DMS79 (cell line): ENCODE data around the gene TPP1.

Experiments
- DNase-seq: peaks from one replicate; lab custom pipeline; 2025; lab: John Stamatoyannopoulos, UW

The TPP1 gene

DNA sequence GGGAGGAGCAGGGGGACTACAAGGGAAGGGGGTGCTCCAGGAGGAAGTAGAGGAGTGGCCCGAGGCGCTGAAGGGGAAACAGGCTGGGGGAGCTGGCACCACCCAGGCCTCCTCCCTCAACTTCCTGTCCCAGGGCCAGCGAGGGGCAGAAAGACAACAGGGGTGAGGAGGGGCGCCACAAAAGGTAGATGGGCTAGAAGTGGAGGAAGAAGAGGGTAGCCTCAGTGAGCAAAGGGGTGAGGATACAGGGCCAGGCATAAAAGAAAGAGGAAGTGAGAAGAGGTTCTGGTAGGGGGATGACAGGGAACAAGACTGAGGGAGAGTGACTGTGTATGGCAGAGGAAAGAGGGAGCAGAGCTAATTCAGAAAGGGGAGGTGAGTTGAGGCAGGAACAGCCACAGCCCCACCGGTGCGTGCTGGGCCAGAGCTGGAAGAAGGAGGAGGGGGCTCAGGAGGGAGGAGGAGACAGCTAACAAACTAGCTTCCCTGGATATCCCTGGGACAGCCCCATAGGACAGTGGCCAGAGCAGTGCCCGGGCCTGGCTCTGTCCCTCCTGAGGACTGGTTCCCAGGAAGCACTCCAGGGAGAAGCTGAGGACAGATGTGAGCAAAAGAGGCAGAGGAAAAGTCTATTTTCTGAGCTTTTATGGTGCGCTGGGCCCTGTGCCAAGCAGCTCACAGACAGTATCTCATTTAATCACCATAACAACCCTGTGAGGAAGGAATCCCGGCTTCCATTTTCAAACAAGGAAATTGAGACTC is 27.9 kb upstream of the TPP1 start:
- no peak for DNase-seq

DNA sequence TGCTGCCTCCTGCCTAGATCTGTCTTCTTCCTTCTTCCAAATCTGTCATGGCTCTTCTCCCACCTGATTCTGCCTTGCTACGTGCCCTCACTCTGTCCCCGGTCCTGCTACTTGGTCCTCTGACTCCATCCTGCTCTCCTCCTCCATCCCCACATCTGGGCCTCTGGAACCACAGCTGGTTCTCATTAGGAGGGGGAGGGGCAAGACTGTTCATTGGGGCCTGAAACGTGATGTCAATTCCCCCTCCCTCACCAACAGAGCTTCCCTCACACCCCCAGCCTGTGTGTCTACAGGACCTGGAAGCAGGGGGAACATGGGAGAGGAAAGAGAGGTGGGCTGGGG is 27.3 kb upstream of the TPP1 start:
- no peak for DNase-seq

DNA sequence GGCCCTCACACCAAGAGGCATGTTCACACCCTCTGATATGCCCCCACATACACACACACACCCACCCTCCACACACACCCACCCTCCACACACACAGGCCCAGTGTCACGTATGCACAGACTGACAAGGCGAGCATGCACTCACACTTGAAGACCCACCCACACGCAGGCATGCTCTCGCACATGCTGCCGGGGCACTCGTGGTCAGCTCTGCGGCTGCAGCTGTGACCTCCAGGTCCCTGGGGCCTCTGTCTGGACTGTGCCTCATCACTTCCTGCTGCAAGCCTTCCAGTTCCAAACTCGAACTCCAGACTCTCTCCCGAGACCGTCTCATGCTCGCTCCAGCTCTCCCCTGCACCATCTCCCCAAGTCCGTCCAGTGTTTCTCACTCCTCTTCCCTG is 26.8 kb upstream of the TPP1 start:
- no peak for DNase-seq

DNA sequence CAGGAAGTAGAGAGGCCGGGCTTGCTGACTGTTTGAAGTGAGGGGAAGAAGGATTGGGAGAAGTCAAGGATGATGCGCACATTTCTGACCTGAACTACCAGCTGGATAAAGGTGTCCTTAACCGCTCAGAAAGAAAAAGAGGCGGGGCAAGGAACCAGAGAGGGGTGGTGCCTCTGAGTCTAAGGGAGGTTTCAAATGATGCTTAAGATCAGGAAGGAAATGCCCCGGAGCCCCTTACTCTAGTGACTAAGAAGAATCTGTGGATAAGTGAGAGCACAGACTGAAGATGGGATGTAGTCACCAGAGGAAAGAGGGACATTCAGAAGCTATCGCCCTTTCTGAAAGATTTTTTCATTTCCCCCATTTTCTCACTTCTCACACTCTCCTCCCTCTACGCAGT is 23.7 kb upstream of the TPP1 start:
- DNase-seq, result no peak

DNA sequence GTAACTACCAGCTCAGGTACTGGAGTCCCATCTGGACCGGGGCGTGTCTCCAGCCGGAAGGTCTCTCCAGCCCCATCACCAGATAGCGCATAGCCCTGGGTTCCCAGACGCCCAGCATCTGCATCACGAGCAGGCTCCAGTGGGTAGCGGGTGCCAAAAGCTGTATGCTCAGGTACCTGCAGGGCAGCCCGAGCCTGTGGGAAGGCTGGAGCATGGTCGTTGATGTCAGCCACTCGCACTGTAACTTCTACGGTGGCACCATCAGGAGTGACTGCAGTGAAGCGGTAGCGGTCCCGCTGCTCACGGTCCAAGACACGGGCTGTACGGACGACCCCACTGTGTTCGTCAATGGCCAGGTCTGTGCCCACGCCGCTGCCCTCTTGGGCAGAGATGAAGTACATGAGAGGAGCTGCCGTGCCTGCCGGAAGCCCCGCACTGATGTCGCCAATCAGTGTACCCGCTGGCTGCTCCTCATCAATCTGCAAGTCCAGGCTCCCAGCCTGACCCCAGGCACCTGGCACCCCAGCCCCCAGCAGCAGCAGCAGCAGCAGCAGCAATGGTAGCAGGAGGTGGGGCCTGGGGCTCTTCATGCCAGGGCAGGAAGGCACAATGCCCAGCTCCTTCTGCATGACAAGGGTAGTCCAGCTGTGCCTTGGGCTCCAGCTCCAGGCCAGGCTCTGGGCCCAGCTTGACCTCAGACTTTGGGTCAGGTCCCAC is 21.9 kb upstream of the TPP1 start:
- DNase-seq, result no peak

DNA sequence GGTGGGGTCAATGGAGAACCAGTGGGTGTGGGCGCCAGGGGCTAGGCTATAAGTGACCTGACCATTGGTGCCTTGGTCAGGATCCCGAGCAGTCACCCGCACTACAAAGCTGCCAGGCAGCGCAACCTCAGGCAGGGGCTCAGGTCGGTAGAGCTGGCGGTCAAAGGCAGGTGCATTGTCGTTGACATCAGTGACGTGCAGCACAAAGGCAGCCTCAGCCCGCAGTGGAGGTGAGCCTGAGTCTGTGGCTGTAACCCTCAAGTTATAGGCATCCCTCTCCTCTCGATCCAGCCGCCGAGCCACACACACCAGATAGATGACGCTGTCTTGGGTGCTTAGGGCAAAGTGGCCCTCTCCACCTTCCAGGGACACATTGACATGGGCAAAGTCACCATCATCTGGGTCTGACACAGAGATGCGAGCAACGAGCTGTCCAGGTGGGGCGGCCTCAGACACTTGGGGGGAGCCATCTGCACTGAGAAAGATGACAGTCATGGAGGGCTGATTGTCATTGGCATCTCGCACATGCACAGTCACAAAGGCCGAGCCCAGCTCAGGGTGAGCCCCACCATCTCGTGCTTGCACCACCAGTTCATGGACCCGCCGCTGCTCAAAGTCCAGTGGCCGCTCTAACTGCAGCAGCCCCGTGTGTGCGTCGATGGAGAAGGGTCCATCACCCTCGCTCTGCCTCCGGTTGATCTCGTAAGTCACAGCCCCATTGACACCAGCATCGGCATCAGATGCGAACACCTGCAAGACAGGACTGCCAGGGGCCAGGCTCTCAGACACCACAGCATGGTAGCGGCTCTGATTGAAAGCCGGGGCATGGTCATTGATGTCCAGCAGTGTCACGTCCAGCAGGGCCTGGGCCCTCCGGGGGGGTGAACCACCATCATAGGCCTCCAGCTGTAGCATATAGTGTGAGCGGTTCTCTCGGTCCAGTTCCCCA is 21.1 kb upstream of the TPP1 start:
- no peak for DNase-seq

DNA sequence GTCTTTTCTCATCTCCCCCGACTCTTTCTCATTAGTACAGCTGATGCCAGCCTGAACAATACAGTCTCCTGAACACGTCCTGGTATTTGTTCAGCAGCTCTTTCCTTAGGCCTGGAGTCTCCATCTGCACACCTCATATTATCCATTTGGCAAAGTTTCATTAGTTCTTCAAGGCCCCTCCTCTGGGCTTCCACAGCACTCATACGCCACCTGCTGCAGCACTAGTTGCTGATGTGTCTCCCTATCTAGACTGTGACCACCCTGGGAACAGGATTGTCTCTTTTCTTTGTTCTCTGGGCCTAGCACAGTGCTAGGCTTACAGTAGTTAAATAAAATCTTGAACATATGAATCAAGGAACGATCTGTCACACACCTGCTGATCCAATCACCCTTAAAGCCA is 19.2 kb upstream of the TPP1 start:
- no peak for DNase-seq

DNA sequence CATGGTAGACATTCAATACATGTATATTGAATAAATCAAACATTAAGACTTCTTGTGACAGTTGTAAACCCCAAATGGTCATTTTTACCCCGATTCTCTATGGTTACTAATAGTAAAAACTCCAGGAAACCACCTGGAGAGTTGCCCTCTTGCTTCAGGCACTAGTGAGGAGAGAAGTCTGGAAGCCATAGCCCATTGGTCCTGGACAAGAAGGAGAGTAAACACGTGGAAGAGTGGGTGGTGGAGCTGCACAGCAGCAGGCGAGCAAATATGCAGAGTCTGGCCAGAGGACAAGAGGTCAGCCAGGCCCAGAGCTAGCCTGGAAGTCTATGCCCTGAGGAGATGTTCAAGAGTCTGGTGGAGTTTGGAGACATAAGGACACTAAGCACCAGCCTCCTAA is 18.6 kb upstream of the TPP1 start:
- DNase-seq, result no peak

DNA sequence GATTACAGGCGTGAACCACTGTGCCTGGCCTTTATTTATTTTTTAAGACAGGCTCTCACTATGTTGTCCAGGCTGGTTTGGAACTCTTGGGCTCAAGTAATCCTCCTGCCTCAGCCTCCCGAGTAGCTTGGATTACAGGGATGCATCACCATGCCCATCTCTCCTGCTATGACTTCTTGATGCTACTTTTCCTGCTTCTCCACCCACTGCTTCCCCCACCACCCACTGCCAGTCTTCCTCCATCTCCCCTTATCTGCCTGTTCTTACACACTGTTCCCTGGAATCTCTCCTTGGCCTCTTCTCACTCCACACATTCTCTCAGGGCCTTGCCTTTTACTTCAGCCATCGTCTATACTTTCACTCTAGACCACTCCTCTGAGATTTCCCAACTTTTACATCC is 17.3 kb upstream of the TPP1 start:
- DNase-seq, result no peak

DNA sequence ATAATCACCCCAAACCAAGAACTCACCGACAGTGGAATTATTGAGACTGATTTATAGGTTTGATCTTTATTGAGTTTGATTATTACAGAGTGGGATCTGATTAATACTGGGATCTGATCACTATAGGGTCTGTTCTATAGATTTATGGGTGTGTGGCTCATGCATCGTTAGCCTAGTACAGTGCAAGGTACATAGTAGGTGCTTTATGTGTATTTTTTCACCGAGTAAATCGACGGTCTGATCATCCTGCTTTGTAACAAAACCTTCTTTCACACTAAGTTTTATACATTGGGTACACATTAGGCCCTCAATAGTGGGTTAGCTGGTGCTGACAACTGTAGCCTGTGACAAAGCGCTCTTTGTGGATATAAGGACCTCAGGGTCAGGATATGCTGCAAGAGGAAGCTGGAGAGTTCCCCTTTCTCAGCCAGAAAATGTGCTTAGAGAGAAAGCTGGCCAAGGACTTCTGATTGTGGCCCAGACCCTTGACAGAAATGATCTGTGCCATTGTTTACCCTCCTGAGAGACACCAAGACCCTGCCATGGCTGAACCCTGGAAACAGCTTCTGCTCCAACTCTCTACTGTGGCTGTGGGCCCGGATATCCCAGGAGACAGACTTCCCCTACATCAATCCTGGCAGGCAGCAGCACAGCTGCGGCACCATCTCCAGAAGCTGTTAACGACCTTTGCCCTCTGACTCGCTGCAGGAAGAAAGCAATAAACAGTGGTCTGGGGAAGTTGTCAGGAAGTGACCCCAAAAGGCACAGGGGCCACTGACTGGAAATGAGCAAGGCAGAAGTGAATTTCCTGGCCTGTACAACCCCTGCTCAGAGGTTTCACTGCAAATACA is 16.1 kb upstream of the TPP1 start:
- DNase-seq, result no peak

DNA sequence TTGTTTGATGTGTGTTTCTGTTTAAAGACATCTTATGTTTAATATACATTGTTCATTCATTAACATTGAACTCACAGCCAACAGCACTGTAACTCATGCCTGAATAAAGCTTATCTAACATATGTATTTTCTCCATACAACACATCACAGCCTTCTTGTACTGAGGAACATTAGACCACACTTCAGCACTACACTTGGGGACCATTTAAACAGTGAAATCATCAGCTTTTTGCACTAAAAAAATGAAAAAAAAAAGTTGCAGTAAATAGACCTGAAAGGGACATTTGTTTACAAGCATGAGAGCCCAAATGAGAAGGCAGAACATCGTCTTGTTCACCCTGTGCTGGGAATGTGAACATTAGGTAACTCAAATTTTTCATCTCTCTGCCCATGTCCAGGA is 15.3 kb upstream of the TPP1 start:
- no peak for DNase-seq

DNA sequence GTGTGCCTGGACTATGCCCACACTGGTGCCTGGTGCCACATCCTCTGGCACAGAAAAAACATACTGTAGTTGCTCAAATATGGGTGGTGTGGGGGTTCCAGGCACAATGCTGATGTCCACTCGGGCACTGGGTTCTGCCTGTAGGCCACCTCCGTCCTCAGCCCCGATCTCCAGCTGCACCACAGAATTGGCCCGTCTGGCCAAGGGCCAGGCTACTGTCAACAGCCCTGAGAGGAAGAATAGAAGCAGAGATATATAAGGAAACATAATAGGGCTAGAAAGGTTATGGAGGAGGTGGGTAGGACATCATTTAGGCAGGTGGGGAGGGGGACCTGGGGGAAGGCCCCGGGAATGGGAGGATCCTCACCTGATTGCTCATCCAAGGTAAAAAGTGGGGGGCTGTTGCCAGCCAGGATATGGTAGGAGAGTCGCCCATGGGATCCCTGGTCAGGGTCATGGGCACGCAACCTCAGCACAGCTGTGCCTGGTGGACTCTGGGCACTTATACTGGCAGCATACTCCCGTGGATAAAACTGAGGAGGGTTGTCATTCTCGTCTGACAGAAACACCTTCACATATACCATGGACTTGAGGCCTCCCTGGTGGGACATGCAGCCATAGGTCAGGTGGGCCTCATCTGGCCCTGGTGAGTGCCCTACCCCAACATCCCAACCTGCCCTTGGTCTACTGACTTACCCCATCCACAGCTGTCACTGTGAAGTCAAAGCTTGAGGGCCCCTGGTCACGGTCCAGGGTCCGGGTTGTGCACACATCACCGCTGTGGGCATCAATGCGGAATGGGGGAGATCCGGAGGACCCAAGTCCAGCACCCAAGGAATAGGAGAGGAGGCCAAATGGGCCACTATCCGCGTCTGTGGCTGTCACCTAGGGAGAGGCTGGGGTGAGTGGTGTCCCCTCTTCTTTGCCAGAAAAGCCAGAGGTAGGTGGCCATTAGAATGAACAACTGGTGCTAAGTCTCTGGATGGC is 14.5 kb upstream of the TPP1 start:
- DNase-seq, result no peak

DNA sequence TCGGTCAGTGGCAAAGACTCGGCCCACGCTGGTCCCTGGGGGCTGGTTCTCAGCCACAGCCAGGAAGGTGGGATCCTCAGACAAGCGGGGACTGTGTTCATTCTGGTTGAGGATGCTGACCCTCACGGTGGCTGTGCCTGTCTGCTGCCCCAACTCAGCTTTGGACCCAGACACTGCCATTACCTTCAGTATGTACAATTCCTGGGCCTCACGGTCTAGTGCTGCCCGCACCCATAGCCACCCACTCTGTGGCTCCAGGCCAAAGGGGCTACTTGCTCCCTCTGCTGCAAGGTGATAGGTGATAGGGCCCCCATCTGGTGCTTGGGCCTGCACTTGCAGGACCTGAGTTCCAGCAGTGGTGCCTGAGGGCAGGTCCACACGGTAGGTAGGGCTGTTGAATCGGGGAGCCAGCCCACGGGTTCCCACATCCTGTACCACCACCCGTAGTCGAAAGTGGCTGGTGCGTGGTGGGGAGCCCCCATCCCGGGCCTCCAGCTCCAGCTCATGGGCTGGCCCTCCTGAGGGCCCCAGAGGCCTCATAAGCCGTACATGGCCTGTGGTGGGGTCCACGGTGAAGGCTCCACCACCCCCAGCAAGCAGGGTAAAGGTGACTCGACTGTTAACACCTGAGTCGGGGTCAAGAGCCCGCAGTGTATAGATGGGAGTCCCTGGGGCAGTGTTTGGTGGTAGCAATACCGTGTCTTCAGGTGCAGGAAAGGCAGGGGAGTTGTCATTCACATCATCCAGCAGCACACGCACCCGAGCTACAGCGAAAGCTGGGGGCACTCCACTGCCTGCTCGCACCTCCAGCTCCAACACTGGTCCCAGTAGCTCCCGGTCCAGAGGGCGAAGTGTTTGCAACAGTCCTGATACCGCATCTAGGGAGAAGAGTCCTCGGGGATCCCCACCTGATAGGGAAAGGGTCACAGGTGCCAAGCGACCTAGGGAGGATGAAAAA is 13.2 kb upstream of the TPP1 start:
- no peak for DNase-seq

DNA sequence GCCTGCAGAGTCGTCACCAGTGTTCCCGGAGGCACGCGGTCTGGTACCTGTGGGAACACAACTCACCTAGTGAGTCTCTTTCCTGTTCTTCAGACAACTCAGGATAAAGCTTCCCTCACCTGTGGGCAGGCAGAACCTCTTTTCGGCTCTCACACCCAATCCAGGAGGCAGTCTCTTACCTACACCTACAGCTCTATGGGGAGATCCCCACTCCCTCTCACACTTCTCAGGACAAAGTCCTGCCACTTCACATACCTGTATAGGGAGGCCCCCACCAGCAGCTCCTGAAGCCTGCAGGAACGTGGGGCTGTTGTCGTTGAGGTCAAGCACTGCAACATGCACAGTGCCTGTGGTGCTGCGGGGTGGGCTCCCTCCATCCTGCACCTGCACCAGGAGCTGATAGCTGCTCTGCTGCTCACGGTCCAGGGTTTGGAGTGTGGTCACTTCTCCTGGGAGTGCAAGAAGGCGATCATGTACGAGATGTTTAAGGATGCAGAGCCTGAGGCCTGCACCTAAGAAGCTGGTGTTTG is 12.2 kb upstream of the TPP1 start:
- no peak for DNase-seq

DNA sequence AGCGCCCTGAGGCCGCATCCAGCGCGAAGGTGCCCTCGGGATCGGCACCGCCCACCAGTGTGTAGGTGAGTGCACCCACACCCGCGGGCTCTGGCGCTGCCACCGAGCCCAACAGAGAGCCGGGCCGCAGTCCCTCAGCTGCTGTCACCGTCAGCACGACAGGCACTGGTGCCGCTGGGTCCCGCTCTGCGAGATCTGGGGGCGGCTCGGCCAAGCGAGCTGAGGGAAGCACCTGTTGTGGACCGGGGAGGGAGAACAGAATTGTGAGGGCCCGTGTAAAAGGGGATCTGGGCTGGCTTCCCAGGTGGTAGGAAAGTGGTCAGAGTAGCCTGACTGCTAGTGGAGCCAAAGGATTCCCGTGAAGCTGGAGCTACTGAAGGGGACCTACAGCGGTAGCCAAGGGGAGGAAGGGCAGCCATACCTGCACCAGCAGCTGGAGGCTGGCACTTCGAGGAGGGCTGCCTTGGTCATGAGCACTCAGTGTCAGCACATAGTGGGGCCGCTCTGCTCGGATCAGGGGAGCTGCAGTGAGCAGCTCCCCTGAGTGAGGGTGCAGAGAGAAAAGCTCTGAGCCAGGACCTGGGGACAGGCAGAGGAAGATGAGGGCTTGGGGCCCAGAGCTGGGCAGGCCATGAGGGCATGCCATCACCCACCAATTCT is 11.5 kb upstream of the TPP1 start:
- no peak for DNase-seq

DNA sequence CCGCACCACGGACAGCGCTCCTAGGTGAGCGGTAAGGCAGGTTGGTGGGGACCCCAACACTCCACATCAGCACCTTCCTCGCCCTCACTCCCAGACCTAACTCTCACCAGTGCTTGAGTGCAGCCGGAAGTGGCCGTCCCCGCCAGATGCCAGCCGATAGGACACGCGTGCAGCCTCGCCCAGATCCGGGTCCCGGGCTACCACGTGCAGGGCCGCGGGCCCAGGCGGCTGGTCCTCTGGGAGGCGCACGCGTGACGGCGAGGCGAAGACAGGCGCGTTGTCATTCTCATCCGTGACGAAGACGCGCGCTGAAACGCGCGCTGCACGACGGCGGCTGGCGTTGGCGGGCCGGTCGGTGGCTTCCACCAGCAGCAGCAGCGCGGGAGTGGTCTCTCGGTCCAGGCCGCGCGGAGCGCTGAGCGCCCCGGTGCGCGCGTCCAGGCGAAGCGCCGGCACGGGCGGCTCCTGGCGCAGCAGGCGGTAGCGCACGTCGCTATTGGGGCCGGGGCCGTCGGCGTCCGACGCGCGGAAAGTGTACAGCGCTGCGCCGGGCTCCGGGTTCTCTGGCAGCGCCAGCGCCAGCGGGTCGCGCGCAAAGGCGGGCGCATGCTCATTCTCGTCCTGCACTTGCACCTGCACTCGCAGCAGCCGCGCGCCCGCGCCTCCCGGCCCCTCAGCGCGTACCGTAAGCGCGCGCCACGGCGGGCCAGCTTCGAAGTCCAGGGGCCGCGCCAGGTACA is 10.8 kb upstream of the TPP1 start:
- DNase-seq, result no peak

DNA sequence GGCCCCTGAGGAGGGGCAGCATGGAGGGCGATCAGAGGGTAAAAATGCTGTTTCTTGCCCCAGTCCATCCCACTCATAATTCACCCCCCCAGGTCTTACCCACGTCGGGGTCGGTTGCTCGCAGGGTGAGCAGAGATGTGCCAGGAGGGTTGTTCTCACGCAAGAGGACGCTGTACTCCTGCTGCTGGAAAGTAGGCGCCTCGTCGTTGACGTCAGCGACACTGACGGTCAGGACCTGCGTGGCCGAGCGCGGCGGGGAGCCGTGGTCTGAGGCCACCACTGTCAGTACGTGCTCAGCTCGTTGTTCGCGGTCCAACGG is 10.3 kb upstream of the TPP1 start:
- no peak for DNase-seq

DNA sequence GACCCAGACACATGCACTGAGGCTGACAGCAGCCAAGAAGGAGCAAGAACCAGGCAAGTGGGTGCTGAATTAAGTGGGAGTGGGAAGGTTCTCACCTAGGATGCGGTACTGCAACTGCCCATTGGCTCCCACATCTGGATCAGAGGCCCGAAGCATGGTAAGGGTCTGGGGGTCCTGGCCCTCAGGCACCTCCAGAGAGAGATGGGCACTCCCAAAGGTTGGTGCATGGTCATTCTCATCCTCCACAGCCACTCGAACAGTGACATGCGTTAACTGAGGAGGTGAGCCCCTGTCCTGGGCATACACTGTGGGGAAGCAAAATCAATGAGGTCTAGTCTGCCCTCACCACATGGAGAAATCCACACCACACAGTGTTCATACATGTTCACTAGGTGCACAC is 9.3 kb upstream of the TPP1 start:
- DNase-seq, result no peak
